ENCODE measurements around the gene ZBTB6.

Gene ZBTB6

DNA sequence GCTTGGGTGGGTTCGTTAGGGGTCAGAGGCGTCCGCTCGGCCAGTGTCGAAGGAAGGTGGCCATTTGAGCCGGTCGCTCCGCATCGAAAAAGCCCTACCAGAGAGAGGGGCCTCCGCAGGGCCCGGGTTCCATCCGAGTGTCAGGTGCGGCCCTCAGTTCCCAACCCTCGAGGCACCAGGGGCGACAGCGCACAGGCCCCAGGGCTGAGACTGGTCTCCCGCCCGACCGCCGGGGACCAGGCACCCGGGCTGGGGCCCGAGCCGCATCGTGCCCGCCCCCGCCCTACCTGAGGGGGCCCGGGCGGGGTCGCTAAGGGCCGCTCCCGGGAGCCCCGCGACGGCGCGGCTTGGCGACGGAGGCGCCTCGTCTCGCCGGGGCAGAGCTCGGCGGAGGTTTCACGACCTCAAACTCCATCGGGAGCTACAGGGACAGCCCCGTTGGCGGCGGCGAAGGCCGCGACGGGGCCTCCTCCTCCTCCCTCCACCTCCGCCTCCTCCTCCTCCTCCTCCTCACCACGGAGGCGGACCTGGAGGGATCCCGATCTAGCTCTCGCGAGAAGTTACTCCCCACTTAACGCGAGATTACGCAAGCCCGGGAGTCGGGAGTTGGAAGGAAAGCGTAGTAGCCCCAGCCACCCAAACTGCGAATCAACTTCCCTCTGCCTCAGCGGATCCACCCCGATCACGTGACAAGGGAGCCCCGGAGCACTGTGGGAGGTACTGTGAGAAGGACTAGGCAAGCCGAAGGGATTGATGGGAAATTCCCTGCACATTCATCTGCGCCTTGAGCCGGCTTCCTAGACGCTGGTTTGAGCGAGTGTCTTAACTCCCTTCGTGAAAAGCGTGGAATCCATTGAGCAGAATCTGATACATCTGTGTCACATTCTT, 8.1 kb downstream of the ZBTB6 start, which contains the start of gene RC3H2 (continued):
- peak; percentile 81 for TF ChIP-seq ZNF518A (tag by site-specific recombination; conservative IDR thresholded peaks at IDR 0.05; ENCODE audit: low read depth)
- no peak for TF ChIP-seq ZNF529 (tag by site-specific recombination; IDR thresholded peaks at IDR 0.05; ENCODE audit: insufficient replicate concordance)
- no peak for TF ChIP-seq ZBTB21 (tag by site-specific recombination; IDR thresholded peaks at IDR 0.05)
- TF ChIP-seq ZNF239 (tag by site-specific recombination; IDR thresholded peaks at IDR 0.05) = no peak
- TF ChIP-seq ZNF266 (tag by site-specific recombination; IDR thresholded peaks at IDR 0.05; ENCODE audit: low read depth) = no peak
- TF ChIP-seq SP2 (tag by site-specific recombination; IDR thresholded peaks at IDR 0.05) = peak; percentile 83
- TF ChIP-seq SP7 (tag by site-specific recombination; IDR thresholded peaks at IDR 0.05) = peak; percentile 48
- TF ChIP-seq ZNF324 (tag by site-specific recombination; IDR thresholded peaks at IDR 0.05) = no peak
- TF ChIP-seq ZNF670 (tag by site-specific recombination; IDR thresholded peaks at IDR 0.05; ENCODE audit: low read depth) = no peak
- TF ChIP-seq ZNF404 (tag by site-specific recombination; IDR thresholded peaks at IDR 0.05) = no peak
- peak; percentile 80 for TF ChIP-seq ZBTB17 (tag by site-specific recombination; IDR thresholded peaks at IDR 0.05)
- no peak for TF ChIP-seq ZNF416 (tag by site-specific recombination; IDR thresholded peaks at IDR 0.05)
- no peak for TF ChIP-seq ZNF544 (tag by site-specific recombination; IDR thresholded peaks at IDR 0.05)
- TF ChIP-seq ZNF140 (tag by site-specific recombination; IDR thresholded peaks at IDR 0.05) = no peak
- TF ChIP-seq ZNF132 (tag by site-specific recombination; IDR thresholded peaks at IDR 0.05; ENCODE audit: borderline replicate concordance) = no peak
- peak; percentile 39 for TF ChIP-seq ZEB2 (tag by site-specific recombination; IDR thresholded peaks at IDR 0.05)
- no peak for TF ChIP-seq ZNF596 (tag by site-specific recombination; IDR thresholded peaks at IDR 0.05)
- no peak for TF ChIP-seq CTCF (tag by site-specific recombination; IDR thresholded peaks at IDR 0.05)
- no peak for TF ChIP-seq ZNF747 (tag by site-specific recombination; IDR thresholded peaks at IDR 0.05)
- 0 out of 2 replicates have a peak, but pooled peaks have one; percentile 40 for TF ChIP-seq KLF9 (tag by site-specific recombination; IDR thresholded peaks at IDR 0.05; ENCODE audit: low read depth)
- TF ChIP-seq ZNF157 (tag by site-specific recombination; IDR thresholded peaks at IDR 0.05) = no peak
- TF ChIP-seq OSR2 (tag by site-specific recombination; IDR thresholded peaks at IDR 0.05) = no peak
- TF ChIP-seq ZFP41 (tag by site-specific recombination; IDR thresholded peaks at IDR 0.05; ENCODE audit: borderline replicate concordance) = no peak
- TF ChIP-seq, protein P1, sequence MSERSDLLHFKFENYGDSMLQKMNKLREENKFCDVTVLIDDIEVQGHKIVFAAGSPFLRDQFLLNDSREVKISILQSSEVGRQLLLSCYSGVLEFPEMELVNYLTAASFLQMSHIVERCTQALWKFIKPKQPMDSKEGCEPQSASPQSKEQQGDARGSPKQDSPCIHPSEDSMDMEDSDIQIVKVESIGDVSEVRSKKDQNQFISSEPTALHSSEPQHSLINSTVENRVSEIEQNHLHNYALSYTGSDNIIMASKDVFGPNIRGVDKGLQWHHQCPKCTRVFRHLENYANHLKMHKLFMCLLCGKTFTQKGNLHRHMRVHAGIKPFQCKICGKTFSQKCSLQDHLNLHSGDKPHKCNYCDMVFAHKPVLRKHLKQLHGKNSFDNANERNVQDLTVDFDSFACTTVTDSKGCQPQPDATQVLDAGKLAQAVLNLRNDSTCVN (tag by site-specific recombination; optimal IDR thresholded peaks at IDR 0.05) = peak; percentile 36
- peak; percentile 53 for TF ChIP-seq ZNF341 (tag by site-specific recombination; IDR thresholded peaks at IDR 0.05; ENCODE audit: low read depth)
- TF ChIP-seq ZNF394 (tag by site-specific recombination; IDR thresholded peaks at IDR 0.05; ENCODE audit: borderline replicate concordance) = no peak
- no peak for TF ChIP-seq ZNF2 (tag by site-specific recombination; IDR thresholded peaks at IDR 0.05)
- peak; percentile 67 for TF ChIP-seq ZXDB (tag by site-specific recombination; IDR thresholded peaks at IDR 0.05)
- no peak for TF ChIP-seq ZNF610 (tag by site-specific recombination; IDR thresholded peaks at IDR 0.05; ENCODE audit: borderline replicate concordance)
- TF ChIP-seq SETDB1 (IDR thresholded peaks at IDR 0.05; ENCODE audit: insufficient read length, low read length) = no peak

Measured in HEK293 (cell line).